HepG2 (cell line): ENCODE data around the gene ANG. TPM values are rescaled to one million over a fixed set of nuclear protein-coding genes. Genes with fewer than 3 reads are reported as not detected.

Experiments
- BORCS8-MEF2B ChIP-seq: sonication (generic); formaldehyde crosslinking; IDR thresholded peaks from 2 replicates; pipeline ENCODE4 v1.8.0; 2022; ENCODE audit warnings: mild to moderate bottlenecking, missing genetic modification reagents
- CREM ChIP-seq, 2 experiments: sonication (generic) in 1 of 2; formaldehyde crosslinking in 1 of 2; IDR thresholded peaks; 2 replicates each; pipeline versions ENCODE4 v1.4.0 to v1.6.1; 2016 to 2020; ENCODE audit warnings: antibody characterized with exemption in 1 of 2, mild to moderate bottlenecking in 1 of 2, missing genetic modification reagents in 1 of 2
- KAT2B ChIP-seq: fragments of 150-350 bp; IDR thresholded peaks from 2 replicates; pipeline ENCODE4 v1.6.1; 2014; ENCODE audit warnings: low read depth, low read length, borderline replicate concordance
- KDM2A ChIP-seq: sonication (generic); formaldehyde crosslinking; IDR thresholded peaks from 2 replicates; pipeline ENCODE4 v1.4.0; 2020; ENCODE audit warnings: low read depth, missing genetic modification reagents, borderline replicate concordance
- KDM3A ChIP-seq: IDR thresholded peaks from 2 replicates; pipeline ENCODE4 v1.6.1; 2018; ENCODE audit warnings: low read depth, missing compliant biosample characterization
- MEF2D ChIP-seq: sonication (generic); formaldehyde crosslinking; IDR thresholded peaks from 2 replicates; pipeline ENCODE4 v1.5.1; 2020; ENCODE audit warnings: mild to moderate bottlenecking, missing genetic modification reagents
- MLX ChIP-seq: IDR thresholded peaks from 2 replicates; pipeline ENCODE4 v1.6.1; 2016
- MTF1 ChIP-seq: sonication (generic); formaldehyde crosslinking; IDR thresholded peaks from 2 replicates; pipeline ENCODE4 v1.5.0; 2020; ENCODE audit warnings: missing genetic modification reagents
- NCOA1 ChIP-seq: sonication (generic); formaldehyde crosslinking; IDR thresholded peaks from 2 replicates; pipeline ENCODE4 v1.9.0; 2021; ENCODE audit warnings: missing genetic modification reagents
- PRDM15 ChIP-seq: sonication (generic); formaldehyde crosslinking; IDR thresholded peaks from 2 replicates; pipeline ENCODE4 v1.4.0; 2020; ENCODE audit warnings: missing genetic modification reagents
- PRPF4 ChIP-seq: fragments of 200-400 bp; formaldehyde crosslinking; IDR thresholded peaks from 2 replicates; pipeline ENCODE4 v1.6.1; 2016; ENCODE audit warnings: low read length, low read depth; ENCODE audit not compliant: poor library complexity, severe bottlenecking
- RARG ChIP-seq: sonication (generic); formaldehyde crosslinking; IDR thresholded peaks from 2 replicates; pipeline ENCODE4 v1.4.0; 2020; ENCODE audit warnings: low read depth, mild to moderate bottlenecking, missing genetic modification reagents
- TEAD2 ChIP-seq: sonication (generic); formaldehyde crosslinking; IDR thresholded peaks from 2 replicates; pipeline ENCODE4 v1.9.0; 2021; ENCODE audit warnings: missing genetic modification reagents
- ZNF142 ChIP-seq: sonication (generic); formaldehyde crosslinking; IDR thresholded peaks from 2 replicates; pipeline ENCODE4 v1.4.0; 2020; ENCODE audit warnings: missing genetic modification reagents
- ZNF512 ChIP-seq: sonication (generic); formaldehyde crosslinking; IDR thresholded peaks from 2 replicates; pipeline ENCODE4 v1.4.0; 2020; ENCODE audit warnings: mild to moderate bottlenecking, missing genetic modification reagents
- ZNF558 ChIP-seq: sonication (generic); formaldehyde crosslinking; IDR thresholded peaks from 2 replicates; pipeline ENCODE4 v1.9.0; 2022; ENCODE audit warnings: mild to moderate bottlenecking, missing genetic modification reagents, borderline replicate concordance
- ZSCAN22 ChIP-seq: sonication (generic); formaldehyde crosslinking; IDR thresholded peaks from 2 replicates; pipeline ENCODE4 v1.4.0; 2020; ENCODE audit warnings: mild to moderate bottlenecking, missing genetic modification reagents
- polyA plus RNA-seq, 8 experiments: library from polyadenylated mRNA; depleted of rRNA in 3 of 8; stranded (reverse) in 7 of 8; unstranded in 1 of 8; fragments of >200 nt; fragmentation: Illumina TruSeq in 4 of 8; extraction: Trizol in 4 of 8; gene quantifications; 2 replicates each; pipeline versions ENCODE4 v1.2.1 to v1.2.3, GENCODE V29; 2011 to 2016; ENCODE audit warnings: low read depth in 4 of 8, missing spikeins in 1 of 8, mixed read lengths in 1 of 8; ENCODE audit not compliant: insufficient read depth in 1 of 8
- total RNA-seq, 5 experiments: library from RNA; depleted of rRNA; stranded (reverse); fragments of >200 nt; fragmentation: Illumina TruSeq; extraction: Trizol; gene quantifications; 2 replicates each; pipeline ENCODE4 v1.2.3, GENCODE V29; 2016; ENCODE audit warnings: low read depth in 1 of 5

Gene ANG
- total and polyA plus RNA-seq, 2 of the 13 experiments (the other 11 are each of a cell fraction or from before 2014, with no cell fraction given) = 83.6 to 401 TPM

- TF ChIP-seq ZNF142 = no peak; the same call in none of the 2 replicates
- TF ChIP-seq KDM2A = peak; percentile 31; the same call in 1 of the 2 replicates
- TF ChIP-seq RARG (CRISPR knock-in tag) = no peak; the same call in 1 of the 2 replicates
- no peak for TF ChIP-seq PRDM15
- no peak for TF ChIP-seq KAT2B
- TF ChIP-seq MEF2D (CRISPR knock-in tag) = no peak
- no peak for TF ChIP-seq MTF1 (CRISPR knock-in tag)
- no peak for TF ChIP-seq ZNF512
- no peak for TF ChIP-seq CREM (IDR thresholded peaks at IDR 0.05)
- TF ChIP-seq CREM (CRISPR knock-in tag; IDR thresholded peaks at IDR 0.05) = no peak
- no peak for TF ChIP-seq TEAD2
- no peak for TF ChIP-seq MLX (CRISPR knock-in tag)
- no peak for TF ChIP-seq ZSCAN22
- no peak for TF ChIP-seq ZNF558
- no peak for TF ChIP-seq KDM3A (CRISPR knock-in tag)
- no peak; the same call in 1 of the 2 replicates for TF ChIP-seq BORCS8-MEF2B
- TF ChIP-seq NCOA1 (CRISPR knock-in tag) = no peak
- TF ChIP-seq PRPF4 = peak; percentile 7
Observed at GRCh38 chr14:20684662-20685456, 3.7 kb upstream of the ANG start (continued).
